ENCODE results near the gene FOXK1. TPM values are rescaled to one million over a fixed set of nuclear protein-coding genes. Genes with fewer than 3 reads are reported as not detected.
"Not testable (repeated sequence)": the region's sequence is repeated elsewhere in the genome, so short reads cannot be mapped to it uniquely, and the experiment has no call there.

Gene FOXK1
- total RNA-seq, 1 experiment from 2014 or later = 11.6 TPM

DNA sequence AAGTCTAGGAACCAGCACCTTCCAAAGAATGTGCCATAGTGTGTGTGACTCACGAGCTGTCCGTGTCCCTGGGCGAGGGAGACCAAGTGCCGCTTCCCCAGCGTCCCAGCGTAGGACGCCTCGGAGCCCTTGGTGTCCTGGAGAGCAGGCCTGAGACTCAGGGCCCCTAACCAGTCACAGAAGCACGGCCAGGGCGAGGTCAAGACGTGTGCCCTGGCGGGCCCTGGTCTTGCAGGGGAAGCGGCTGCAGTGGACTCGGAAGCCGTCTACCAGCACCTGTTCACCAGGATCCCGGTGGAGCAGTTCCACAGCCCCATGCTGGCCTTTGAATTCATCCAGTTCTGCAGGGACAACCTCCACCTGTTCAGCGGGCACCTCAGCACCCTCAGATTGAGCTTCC, 103.9 kb downstream of the FOXK1 start:
- DNase-seq (ENCODE audit: low read depth) = no peak

GRCh38 chr7:4787541-4787940, 105.4 kb downstream of the FOXK1 start:
- DNase-seq (ENCODE audit: low read depth) = no peak

- DNase-seq (ENCODE audit: low read depth) = no peak
These were observed 106.0 kb downstream of the FOXK1 start for GRCh38 chr7:4787947-4788626.

GRCh38 chr7:4788627-4789189, 106.6 kb downstream of the FOXK1 start:
- no peak for DNase-seq (ENCODE audit: low read depth)

GRCh38 chr7:4789194-4790077, 107.3 kb downstream of the FOXK1 start:
- DNase-seq (ENCODE audit: low read depth) = no peak

- DNase-seq (ENCODE audit: low read depth) = no peak
These were observed 108.0 kb downstream of the FOXK1 start for GRCh38 chr7:4790078-4790465.

DNA sequence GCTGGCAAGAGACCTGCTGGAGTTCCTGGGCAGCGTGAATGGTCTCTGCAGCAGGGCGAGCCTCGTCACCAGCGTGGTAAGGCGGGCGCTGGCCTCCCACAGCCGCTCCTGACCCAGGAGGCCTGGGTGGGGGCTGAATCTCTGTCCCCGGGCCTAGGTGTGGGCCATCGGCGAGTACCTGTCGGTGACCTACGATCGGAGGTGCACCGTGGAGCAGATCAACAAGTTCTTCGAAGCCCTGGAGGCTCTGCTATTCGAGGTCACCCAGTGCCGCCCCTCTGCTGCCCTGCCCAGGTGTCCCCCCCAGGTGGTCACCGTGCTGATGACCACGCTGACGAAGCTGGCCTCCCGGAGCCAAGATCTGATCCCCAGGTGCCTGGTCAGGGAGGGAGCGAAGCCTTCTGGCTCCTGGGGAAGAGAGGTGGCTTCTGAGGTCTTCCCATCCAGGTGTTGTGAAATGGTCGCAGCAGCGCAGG, 108.5 kb downstream of the FOXK1 start:
- no peak for DNase-seq (ENCODE audit: low read depth)

DNA sequence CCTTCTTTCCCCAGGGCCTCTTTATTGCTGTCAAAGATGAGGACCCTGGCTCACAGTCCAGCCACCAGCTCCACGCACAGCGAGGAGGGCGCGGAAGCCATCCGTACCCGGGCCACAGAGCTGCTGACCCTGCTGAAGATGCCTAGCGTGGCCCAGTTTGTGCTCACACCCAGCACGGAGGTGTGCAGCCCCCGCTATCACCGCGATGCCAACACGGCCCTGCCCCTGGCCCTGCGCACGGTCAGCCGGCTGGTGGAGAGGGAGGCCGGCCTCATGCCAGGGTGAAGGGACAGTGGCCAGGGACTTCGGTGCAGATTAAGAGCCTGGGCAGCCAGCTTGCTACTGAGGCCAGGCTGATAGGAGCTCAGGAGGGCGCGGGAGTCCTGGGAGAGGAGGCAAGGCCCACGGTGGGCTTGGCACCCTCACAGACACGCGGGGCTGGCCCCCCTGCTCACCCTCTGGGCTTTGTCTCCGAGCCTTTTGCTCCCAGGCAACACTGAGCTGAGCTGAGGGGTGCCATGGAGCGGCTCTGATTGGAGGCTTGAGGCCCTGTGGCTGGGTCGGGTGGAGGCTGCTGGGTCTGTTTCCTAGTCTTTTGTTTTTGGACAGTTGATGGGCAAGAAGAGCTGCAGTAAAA, 109.1 kb downstream of the FOXK1 start:
- no peak for DNase-seq (ENCODE audit: low read depth)

DNA sequence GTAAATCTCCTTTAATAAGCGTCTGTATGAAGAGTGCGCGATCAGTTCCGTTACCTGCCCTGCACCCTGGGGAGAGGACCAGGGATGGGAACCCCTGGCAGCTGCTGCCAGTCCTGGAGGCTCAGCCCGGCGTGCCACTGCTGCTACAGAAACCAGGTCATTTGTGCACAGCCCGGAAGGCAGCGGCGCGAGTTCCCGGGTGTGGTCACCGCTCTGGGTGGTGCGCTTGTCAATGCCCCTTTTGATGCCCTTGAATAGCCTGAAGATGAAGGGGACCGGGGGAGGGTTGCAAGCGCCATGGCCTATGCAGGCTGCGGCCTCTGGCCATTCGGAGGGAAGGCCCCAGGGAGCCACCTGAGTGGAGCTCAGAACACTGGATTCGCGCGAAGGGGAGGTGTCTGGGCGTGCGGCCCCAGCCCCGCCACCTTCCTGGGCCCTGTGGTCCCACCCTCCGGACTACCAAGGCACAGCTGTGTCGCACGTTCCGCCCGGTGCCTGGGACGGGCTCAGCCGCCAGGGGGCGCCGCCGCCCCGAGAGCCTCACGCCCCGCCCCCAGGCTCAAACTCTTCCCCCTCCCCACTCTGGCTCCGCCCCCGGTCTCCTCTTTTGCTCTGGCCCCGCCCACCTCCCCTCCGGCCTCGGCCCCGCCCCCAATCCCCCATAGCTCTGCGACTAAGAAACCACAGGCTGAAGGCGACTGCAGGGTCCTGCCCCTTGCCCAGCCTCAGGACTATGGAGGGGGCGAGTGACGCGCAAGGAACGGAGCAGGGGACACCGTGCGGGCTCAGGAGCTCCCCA, 109.8 kb downstream of the FOXK1 start:
- DNase-seq (ENCODE audit: low read depth) = no peak

GRCh38 chr7:4792537-4793126, 110.5 kb downstream of the FOXK1 start:
- no peak for DNase-seq (ENCODE audit: low read depth)

DNA sequence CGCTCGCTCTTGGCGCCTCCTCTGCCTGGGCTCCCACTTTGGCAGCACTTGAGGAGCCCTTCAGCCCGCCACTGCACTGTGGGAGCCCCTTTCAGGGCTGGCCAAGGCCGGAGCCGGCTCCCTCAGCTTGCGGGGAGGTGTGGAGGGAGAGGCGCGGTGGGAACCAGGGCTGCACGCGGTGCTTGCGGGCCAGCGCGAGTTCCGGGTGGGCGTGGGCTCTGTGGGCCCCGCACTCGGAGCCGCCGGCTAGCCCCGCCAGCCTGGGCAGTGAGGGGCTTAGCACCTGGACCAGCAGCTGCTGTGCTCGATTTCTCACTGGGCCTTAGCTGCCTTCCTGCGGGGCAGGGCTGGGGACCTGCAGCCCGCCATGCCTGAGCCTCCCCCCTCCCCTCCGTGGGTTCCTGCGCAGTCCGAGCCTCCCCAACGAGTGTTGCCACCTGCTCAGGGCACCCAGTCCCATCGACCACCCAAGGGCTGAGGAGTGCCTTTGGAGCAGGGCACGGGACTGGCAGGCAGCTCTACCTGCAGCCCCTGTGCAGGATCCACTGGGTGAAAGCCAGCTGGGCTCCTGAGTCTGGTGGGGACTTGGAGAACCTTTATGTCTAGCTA, 111.4 kb downstream of the FOXK1 start:
- DNase-seq (ENCODE audit: low read depth) = not testable (repeated sequence)

DNA sequence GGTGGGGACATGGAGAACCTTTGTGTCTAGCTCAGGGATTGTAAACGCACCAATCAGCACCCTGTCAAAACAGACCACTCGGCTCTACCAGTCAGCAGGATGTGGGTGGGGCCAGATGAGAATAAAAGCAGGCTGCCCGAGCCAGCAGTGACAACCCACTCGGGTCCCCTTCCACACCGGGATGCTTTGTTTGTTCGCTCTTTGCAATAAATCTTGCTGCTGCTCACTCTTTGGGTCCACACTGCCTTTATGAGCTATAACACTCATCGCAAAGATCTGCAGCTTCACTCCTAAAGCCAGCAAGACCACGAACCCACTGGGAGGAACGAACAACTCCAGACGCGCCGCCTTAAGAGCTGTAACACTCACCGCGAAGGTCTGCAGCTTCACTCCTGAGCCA, 112.1 kb downstream of the FOXK1 start:
- peak; percentile 38 for DNase-seq (ENCODE audit: low read depth)

DNA sequence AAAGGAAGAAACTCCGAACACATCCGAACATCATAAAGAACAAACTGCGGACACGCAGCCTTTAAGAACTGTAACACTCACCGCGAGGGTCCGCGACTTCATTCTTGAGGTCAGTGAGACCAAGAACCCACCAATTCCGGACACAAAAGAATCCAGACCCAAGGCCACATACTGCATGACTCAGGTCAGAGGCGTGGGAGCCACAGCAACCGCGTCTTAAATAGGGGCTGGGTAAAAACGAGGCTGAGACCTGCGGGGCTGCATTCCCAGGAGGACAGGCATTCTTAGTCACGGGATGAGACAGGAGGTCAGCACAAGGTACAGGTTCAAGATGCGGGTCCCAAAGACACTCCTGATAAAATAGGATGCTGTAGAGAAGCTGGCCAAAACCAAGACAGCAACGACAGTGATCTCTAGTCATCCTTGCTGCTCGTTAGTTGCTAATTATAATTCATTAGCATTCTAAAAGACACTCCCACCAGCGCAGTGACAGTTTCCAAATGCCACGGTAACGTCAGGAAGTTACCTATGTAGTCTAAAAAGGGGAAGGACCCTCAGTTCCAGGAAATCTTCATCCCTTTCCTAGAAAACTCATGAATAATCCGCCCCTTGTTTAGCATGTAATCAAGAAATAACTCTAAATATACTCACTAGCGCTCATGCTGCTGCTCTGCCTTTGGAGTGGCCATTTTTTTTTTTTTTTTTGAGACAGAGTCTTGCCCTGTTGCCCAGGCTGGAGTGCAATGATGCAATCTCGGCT, 112.7 kb downstream of the FOXK1 start:
- peak; percentile 79 for DNase-seq (ENCODE audit: low read depth)

GRCh38 chr7:4796453-4796852, 114.4 kb downstream of the FOXK1 start:
- DNase-seq (ENCODE audit: low read depth) = no peak

- no peak for DNase-seq (ENCODE audit: low read depth)
These were observed 116.0 kb downstream of the FOXK1 start for GRCh38 chr7:4797858-4798705.

GRCh38 chr7:4798706-4799235, 116.7 kb downstream of the FOXK1 start:
- no peak for DNase-seq (ENCODE audit: low read depth)

DNA sequence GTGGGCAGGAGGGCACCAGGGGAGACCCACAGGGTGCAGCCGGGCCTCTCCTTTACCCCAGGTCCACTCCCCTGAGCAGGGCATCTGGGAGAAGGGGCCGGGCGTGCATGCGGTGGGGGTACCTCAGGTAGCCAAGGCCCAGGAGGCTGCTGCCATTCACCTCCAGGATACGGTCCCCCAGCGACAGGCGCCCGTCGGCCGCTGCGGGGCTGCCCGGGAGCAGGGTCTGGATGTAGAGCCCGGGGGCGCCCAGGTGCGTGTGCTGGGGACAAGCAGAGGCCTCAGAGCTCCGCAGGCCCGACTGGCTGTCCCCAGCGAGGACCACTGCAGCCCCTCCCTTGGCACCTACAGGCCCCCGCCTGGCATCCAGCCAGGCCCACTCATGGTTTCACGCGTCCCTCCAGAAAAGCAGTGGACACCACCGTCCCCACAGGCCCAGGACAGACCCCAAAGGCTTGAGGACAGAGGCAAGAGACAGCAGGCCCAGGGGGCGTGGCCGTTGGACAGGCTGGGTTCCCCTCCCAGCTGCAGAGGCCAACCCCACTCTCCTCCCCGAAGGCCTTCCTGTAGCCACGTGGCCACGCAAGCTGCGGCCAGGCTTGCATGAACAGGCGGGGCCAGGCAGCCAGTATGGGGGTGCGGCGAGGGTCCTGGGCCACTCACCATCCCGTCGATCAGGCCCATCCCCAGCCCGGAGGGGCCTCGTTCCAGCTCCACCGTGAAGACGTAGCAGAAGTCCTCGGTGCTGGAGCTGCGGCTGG, 117.6 kb downstream of the FOXK1 start:
- DNase-seq (ENCODE audit: low read depth) = no peak

DNA sequence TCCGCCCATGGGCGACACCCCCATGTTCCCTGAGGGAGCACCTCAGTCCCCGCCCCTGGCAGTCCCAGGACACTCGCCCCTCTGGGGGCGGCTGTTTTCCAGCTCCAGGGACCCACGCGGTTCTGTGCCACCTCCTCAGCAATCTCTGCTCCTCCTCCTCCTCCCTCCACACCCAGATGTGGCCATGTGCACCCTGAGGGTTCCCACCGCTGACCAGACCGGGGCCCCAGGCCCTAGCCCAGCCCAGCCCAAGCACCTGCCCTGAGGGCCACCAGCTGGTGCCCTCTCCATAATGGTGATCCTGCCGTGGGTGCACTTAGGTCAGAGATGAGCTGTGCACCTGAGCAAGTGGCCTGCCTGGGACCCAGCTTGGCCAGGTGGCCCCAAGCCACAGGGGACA, 118.4 kb downstream of the FOXK1 start:
- DNase-seq (ENCODE audit: low read depth) = no peak
